Ramos (cell line): Measurements from ENCODE around the gene USE1.

Source experiments
- in situ Hi-C: fragments of 300-500 bp; cut with MboI; formaldehyde crosslinking; loops from one replicate; pipeline ENCODE4 v1.14.3; 2022; ENCODE audit warnings: low sequenced_read_pairs; ENCODE audit not compliant: unreplicated experiment

The USE1 gene

DNA sequence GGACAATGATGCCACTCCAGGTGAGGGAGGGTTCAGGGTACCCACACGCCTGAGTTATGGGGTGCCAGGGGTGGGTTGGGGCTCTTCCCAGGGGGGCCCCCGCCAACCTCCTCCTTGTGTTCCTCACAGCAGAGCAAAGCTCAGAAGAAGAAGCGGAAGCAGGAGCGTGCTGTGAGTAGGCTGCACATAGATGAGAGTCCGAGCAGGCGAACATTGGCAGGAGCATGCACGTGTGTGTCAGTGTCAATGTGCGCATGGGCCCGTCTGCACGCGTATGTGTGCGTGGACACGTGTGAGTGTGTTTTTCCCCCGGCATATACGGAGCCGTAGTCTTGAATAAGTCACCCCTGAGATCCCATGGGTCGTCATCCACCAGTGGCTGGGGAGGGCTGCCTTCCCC lies 12.4 kb upstream of the USE1 start:
- in situ Hi-C loops, result no loop called here

GRCh38 chr19:17205237-17206140 lies 9.7 kb upstream of the USE1 start:
- in situ Hi-C loops, result no loop called here

- in situ Hi-C loops, result no loop called here
Observed at GRCh38 chr19:17206736-17207581, 8.2 kb upstream of the USE1 start.

DNA sequence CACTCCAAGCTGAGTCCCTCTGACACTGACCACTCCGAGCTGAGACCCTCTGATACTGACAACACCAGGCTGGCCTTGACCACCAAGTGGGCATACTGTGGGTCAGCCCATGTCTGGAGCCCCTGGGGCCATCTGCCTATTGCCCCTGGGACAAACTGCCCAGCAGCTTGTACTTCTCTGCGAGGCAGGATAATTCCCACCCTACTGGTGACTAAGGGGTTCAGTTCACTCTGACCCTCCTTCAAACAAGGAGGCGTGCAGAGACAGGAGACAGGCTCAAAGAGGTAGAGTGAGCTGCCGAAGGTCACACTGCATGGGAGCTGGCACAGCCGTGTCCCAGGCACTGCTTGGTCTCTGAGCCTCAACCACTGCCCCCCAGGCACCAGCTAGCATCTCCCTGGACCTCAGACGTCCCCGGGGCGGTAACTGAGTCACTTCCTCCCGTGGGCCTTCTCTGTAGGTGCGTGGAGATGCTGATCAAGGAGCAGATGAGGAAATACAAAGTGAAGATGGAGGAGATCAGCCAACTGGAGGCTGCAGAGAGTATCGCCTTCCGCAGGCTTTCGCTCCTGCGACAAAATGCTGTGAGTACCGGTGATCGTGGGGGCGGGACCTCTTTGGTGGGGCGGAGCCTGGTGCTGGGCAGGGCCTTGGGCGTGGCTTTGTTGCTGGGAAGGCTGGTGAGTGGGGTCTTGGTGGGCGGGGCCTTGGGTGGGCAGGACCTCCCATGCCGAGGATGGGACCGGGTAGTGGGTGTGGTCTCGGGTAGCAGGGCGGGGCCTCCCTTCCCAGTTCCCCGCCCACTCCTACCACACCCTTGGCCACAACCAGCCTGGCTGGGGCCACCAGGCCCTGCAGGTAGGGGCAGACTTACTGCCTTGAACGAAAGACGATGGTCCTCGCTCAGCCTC lies 5.8 kb upstream of the USE1 start:
- in situ Hi-C loops, result no loop called here

GRCh38 chr19:17210296-17210695 lies 4.9 kb upstream of the USE1 start:
- in situ Hi-C loops, result no loop called here

DNA sequence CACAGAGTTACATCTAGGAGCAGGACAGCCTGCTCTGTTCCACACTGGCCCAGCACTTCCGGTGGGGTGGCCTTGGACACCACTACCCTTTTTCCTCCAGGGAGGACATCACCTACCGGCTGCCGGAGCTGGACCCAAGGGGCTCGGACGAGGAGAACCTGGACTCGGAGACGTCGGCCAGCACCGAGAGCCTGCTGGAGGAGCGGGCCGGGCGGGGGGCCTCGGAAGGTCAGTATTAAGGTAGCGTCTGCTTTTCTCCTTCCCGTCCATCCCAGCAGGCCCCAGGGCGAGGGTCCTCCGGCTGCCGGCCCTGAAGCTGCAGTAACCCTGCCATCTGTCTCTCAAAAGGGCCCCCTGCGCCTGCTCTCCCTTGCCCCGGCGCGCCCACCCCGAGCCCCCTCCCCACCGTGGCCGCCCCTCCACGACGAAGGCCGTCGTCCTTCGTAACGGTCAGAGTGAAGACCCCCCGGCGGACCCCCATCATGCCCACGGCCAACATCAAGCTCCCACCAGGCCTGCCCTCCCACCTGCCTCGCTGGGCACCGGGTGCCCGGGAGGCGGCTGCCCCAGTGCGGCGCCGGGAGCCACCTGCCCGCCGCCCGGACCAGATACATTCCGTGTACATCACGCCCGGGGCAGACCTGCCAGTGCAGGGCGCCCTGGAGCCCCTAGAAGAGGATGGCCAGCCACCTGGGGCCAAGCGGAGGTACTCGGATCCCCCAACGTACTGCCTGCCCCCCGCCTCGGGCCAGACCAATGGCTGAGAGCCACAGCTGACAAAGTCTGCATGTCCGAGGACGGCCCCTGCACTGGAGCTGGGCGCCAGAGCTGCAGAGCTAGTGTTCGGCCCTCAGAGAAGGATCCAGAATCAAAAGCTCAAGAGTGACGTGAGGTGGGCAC lies 3.4 kb upstream of the USE1 start:
- in situ Hi-C loops, result no loop called here

- in situ Hi-C loops, result no loop called here
Observed at GRCh38 chr19:17213334-17213733, 1.8 kb upstream of the USE1 start.

- in situ Hi-C loops, result no loop called here
Observed at GRCh38 chr19:17214508-17215126, 540 bp upstream of the USE1 start.

- in situ Hi-C loops, result no loop called here
Observed at GRCh38 chr19:17216058-17216670, 1.0 kb downstream of the USE1 start.

- in situ Hi-C loops, result no loop called here
Observed at GRCh38 chr19:17219286-17219685, 4.1 kb downstream of the USE1 start.

DNA sequence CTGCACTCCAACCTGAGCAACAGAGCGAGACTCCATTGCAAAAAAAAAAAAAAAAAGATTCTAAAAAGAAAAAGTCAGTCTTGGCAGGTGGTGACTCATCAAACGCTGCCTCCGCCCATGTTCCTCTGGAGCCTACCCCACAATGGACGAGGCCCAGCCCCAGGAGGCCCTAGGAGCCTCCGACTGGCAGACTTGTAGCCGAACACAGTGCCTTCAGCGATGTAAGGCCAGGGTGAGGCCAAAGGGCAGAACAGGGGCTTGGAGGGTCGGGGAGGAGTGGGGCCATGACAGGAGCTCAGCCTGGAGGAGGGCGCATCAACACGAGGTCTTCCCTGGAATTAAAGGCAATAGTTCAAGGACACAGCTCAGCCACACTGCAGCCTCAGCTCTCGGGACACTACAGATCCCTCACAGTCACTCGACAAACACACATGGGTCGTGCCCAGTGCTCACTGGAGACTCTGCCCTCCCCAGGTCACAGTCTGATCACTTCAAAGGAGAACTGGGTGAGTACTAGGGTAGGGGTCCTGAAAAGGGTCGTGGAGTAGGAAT lies 5.1 kb downstream of the USE1 start:
- in situ Hi-C loops, result no loop called here

DNA sequence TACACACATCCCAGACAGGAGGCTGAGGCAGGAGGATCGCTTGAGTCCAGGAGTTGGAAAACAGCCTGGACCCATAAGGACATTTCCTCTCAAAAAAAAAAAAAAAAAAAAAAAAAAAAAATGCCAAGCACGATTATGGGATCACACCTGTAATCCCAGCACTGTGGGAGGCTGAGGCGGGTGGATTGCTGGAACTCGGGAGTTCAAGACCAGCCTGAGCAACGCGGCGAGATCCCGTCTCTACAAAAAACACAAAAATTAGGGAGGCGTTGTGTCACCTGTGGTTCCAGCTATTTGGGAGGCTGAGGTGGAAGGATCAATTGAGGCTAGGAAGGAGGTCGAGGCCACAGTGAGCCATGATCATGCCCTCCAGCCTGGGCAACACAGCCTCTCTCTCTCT lies 9.9 kb downstream of the USE1 start:
- in situ Hi-C loops, result no loop called here

DNA sequence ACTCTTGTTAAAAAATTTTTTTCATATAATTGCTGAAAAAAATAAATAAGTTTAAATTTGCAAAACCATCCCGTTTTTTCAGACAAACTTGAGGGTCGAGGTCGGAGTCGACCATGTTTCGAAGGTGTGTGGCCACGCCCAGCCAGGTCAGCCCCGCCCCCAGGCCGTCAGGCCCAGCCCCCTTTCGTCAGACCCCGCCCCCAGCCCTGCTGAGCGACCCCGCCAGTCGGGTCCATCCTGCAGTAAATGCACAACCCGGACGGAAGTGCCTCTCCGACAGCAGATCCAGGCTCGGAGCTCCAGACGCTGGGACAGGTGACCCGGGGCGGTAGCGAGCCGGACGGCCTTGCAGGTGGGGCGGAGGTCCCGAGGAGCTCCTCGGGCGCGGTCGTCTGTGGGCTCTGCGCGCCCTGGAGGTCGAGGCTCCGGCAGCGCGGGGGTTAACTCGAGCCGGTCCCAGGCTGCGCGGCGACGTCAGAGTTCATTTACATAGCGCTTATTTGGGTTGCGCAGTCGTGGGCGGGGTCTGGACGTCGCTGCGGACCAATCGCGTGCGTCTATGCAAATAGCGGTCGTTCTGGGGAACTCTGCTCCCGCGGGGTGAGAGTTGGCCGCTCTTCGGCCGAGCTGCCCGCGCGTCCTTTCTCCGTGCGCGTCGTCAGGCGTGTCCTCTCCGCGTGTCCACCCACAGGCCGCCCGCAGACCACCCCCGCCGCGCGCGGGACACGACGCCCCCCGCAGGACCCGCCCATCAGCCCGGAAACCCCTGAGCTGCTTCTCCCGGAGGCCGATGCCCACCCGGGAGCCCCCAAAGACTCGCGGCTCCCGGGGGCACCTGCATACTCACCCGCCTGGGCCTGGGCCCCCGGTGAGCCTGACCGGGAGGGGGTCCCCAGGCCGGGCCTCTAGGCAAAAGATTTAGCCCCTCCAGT lies 11.1 kb downstream of the USE1 start, which contains the start of gene OCEL1:
Gene OCEL1 (plus strand): TSS at position 225 of the 932 bp plus-strand sequence. CDS start 22 bp downstream, at position 247.
- in situ Hi-C loops, result no loop called here

- in situ Hi-C loops, result no loop called here
Observed at GRCh38 chr19:17227798-17228367, 12.7 kb downstream of the USE1 start.

DNA sequence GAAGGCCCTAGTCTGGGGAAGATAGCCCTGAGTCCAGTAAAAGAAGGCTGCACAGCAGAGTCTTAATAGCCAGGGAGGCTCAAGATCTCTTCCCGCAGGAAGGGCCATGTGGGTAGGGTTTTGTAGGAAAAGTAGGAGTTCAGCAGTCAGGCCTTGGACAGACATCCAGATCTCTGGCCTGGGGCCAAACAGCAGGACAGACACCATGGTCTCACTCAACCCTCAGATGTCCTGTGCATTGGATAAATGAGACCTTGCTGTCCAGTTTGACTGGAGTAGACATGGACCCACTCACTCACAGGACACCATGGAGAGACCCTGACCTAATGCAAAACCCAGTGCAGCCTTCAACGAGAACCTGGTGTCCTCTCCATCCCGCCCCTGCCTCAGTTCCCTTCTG lies 14.7 kb downstream of the USE1 start:
- in situ Hi-C loops, result no loop called here

DNA sequence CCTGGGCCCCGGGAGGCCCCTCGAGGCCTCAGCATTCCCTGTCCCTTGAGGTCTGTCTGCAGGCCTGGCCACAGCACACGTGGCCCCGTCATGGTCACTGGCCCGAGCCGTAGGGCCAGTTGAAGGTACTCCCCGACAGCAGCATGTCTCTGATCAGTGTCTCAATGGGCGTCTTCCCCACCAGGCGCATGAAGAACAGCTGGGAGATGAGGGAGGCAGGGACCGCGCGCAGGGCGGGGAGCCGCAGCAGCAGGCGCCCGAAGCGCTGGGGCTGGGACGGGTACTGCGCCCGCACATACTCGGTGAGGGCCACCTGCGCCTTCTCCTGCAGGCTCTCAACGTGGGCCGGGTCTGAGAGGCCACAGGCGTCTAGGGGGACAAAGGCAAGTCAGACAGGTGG lies 17.1 kb downstream of the USE1 start:
- in situ Hi-C loops, result no loop called here

GRCh38 chr19:17234911-17235299 lies 19.7 kb downstream of the USE1 start:
- in situ Hi-C loops, result no loop called here
